H1 (cell line): Measurements from ENCODE around the gene ANKFY1. TPM values are rescaled to one million over a fixed set of nuclear protein-coding genes. Genes with fewer than 3 reads are reported as not detected.

ENCODE experiments used
- CHD7 ChIP-seq: fragments of 300-600 bp; sonication (generic); IDR thresholded peaks from 2 replicates; pipeline ENCODE4 v1.7.1; 2012; ENCODE audit warnings: low read length, moderate library complexity, mild to moderate bottlenecking, inconsistent platforms; ENCODE audit not compliant: insufficient replicate concordance
- FOSL1 ChIP-seq: IDR thresholded peaks from 2 replicates; pipeline ENCODE4 v1.6.1; 2011; ENCODE audit warnings: mild to moderate bottlenecking, low read depth, low read length, moderate library complexity; ENCODE audit not compliant: insufficient read depth
- MAX ChIP-seq: IDR thresholded peaks from 2 replicates; pipeline ENCODE4 v1.6.1; 2012; ENCODE audit warnings: inconsistent platforms
- polyA plus RNA-seq, 7 experiments: library from polyadenylated mRNA; depleted of rRNA in 3 of 7; stranded (reverse) in 5 of 7; unstranded in 2 of 7; fragments of >200 nt in 5 of 7; fragments of 200-250 nt in 2 of 7; gene quantifications; 1 replicate in 5 of 7; 2 replicates in 1 of 7; 4 replicates in 1 of 7; pipeline versions ENCODE4 v1.2.1 to v1.2.3, GENCODE V29; 2011 to 2013; ENCODE audit warnings: missing spikeins in 2 of 7, mixed read lengths in 2 of 7
- total RNA-seq: library from RNA; stranded (reverse); fragmentation: NEBNext Ultra II Directional; extraction: Animal tissue kit (Norgen Biotek cat#: 25700); gene quantifications from 2 replicates; pipeline ENCODE4 v1.2.1, GENCODE V29; 2021

Gene ANKFY1
- total and polyA plus RNA-seq, 2 of the 8 experiments (the other 6 are each of a cell fraction or from before 2014, with no cell fraction given) = 28.3 to 45.3 TPM

- no peak for TF ChIP-seq CHD7
- no peak for TF ChIP-seq MAX
- no peak for TF ChIP-seq FOSL1
Observed at GRCh38 chr17:4293572-4293971, 29.8 kb upstream of the ANKFY1 start (continued).
